Liver (tissue), 3 donors: ENCODE data around the gene TPRN.

Source experiments
- CTCF ChIP-seq: fragments of 150-350 bp; IDR thresholded peaks from 2 replicates; pipeline ENCODE4 v1.5.1; 2017; ENCODE audit warnings: improper control_type of control experiment, low read depth, low read length; ENCODE audit not compliant: missing input control
- GABPA ChIP-seq, 2 donors: IDR thresholded peaks in 1 of 2; conservative IDR thresholded peaks in 1 of 2; 2 replicates each; pipeline ENCODE4 v1.6.1; 2016; ENCODE audit warnings: antibody characterized with exemption in 2 of 2, mild to moderate bottlenecking in 1 of 2, moderate library complexity in 1 of 2
- REST ChIP-seq: IDR thresholded peaks from 2 replicates; pipeline ENCODE4 v1.6.1; 2016; ENCODE audit warnings: antibody characterized with exemption, mild to moderate bottlenecking
- TF ChIP-seq, protein P1 (sequence below): IDR thresholded peaks from 2 replicates; pipeline ENCODE4 v1.6.1; 2016; ENCODE audit warnings: antibody characterized with exemption
- donor health status: healthy.
- donor health status: healthy.

DNA sequence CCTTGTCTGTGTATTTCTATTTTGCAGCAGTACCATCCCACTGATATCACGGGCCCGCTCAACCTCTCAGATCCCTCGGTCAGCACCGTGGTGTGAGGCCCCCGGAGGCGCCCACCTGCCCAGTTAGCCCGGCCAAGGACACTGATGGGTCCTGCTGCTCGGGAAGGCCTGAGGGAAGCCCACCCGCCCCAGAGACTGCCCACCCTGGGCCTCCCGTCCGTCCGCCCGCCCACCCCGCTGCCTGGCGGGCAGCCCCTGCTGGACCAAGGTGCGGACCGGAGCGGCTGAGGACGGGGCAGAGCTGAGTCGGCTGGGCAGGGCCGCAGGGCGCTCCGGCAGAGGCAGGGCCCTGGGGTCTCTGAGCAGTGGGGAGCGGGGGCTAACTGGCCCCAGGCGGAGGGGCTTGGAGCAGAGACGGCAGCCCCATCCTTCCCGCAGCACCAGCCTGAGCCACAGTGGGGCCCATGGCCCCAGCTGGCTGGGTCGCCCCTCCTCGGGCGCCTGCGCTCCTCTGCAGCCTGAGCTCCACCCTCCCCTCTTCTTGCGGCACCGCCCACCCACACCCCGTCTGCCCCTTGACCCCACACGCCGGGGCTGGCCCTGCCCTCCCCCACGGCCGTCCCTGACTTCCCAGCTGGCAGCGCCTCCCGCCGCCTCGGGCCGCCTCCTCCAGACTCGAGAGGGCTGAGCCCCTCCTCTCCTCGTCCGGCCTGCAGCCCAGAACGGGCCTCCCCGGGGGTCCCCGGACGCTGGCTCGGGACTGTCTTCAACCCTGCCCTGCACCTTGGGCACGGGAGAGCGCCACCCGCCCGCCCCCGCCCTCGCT is 32.6 kb downstream of the TPRN start:
- TF ChIP-seq CTCF = no peak
- TF ChIP-seq GABPA (IDR thresholded peaks at IDR 0.05 in 1 of 2, conservative IDR thresholded peaks at IDR 0.05 in 1 of 2) = no peak
- no peak for TF ChIP-seq REST
- TF ChIP-seq, protein P1, sequence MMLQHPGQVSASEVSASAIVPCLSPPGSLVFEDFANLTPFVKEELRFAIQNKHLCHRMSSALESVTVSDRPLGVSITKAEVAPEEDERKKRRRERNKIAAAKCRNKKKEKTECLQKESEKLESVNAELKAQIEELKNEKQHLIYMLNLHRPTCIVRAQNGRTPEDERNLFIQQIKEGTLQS = no peak
